K562 (cell line): Measurements from ENCODE around the gene MTHFR. TPM values are rescaled to one million over a fixed set of nuclear protein-coding genes. Genes with fewer than 3 reads are reported as not detected.
A peak's percentile ranks its signal among the peaks of the same experiment; 100 is the strongest.

ENCODE experiments used
- ATAC-seq: fragments of 200-7000 bp; cut with Tn5 transposase; 3 replicates; pipeline ENCODE4 v1.9.1; 2020; ENCODE audit warnings: moderate library complexity
- BruUV-seq: library from RNA; stranded (reverse); fragments of 400-500 nt; replicated peaks from 2 replicates; lab custom pipeline; 2021; lab: Mats Ljungman, UMichigan
- CTCF ChIA-PET: fragments of 300-600 bp; formaldehyde crosslinking; extraction: SDS; loops from one replicate; lab custom pipeline; 2021; ENCODE audit warnings: low intra/inter-chr PET ratio; lab: Yijun Ruan, JAX
- POLR2A ChIA-PET: fragments of 300-600, 350-650 bp; sonication (Branson Sonifier 250); formaldehyde crosslinking; extraction: SDS; loops from one replicate; lab custom pipeline; 2021; ENCODE audit warnings: antibody characterized with exemption, inconsistent platforms; lab: Yijun Ruan, JAX
- DNase-seq, 4 experiments: peaks; one replicate each; pipeline versions ENCODE4 v3.0.0 to v3.0.0-alpha.2; 2011 to 2018; ENCODE audit warnings: low spot score in 3 of 4, mixed read lengths in 3 of 4; ENCODE audit errors: extremely low read depth in 1 of 4
- FAIRE-seq: peaks from 2 replicates; lab custom pipeline; 2011; peaks lifted over from hg19 to GRCh38; lab: Jason Lieb, UNC
- H2AFZ ChIP-seq: 2 replicates; pipeline ENCODE4 v1.6.0; 2011; ENCODE audit warnings: low read depth, low read length, control low read depth, inconsistent platforms
- H3K27ac ChIP-seq: fragments of 200-600 bp; 3 replicates; pipeline ENCODE4 v1.8.0; 2011; ENCODE audit warnings: low read depth, mild to moderate bottlenecking, control low read depth, inconsistent platforms, low read length, moderate library complexity, mixed read lengths; ENCODE audit errors: extremely low read depth
- H3K27me3 ChIP-seq, 2 experiments: fragments of 300-600 bp in 1 of 2; 2 replicates in 1 of 2; 3 replicates in 1 of 2; pipeline versions ENCODE4 v1.6.0 to v1.8.0; 2011; ENCODE audit warnings: inconsistent platforms in 2 of 2, low read length in 2 of 2, mild to moderate bottlenecking in 1 of 2, mixed read lengths in 1 of 2, moderate library complexity in 1 of 2; ENCODE audit not compliant: control insufficient read depth in 2 of 2, insufficient read depth in 2 of 2
- H3K36me3 ChIP-seq: fragments of 300-600 bp; 3 replicates; pipeline ENCODE4 v1.8.0; 2011; ENCODE audit warnings: mild to moderate bottlenecking, low read length, inconsistent platforms; ENCODE audit not compliant: control insufficient read depth, insufficient read depth
- H3K4me1 ChIP-seq, 2 experiments: fragments of 200-600 bp in 1 of 2; replicated peaks in 1 of 2; 2 replicates in 1 of 2; 3 replicates in 1 of 2; pipeline versions ENCODE4 v1.5.1 to v1.8.0; 2011; ENCODE audit warnings: inconsistent platforms in 2 of 2, low read length in 2 of 2, mild to moderate bottlenecking in 1 of 2, mixed read lengths in 1 of 2, moderate library complexity in 1 of 2; ENCODE audit not compliant: control insufficient read depth in 2 of 2, insufficient read depth in 2 of 2
- H3K4me2 ChIP-seq: 2 replicates; pipeline ENCODE4 v1.6.1; 2011; ENCODE audit warnings: low read length, control low read depth, inconsistent platforms, mixed read lengths; ENCODE audit not compliant: insufficient read depth
- H3K4me3 ChIP-seq: fragments of 200-600 bp; sonication (generic), shearing (Covaris generic); 2 replicates; pipeline ENCODE4 v1.5.1; 2016; ENCODE audit warnings: control low read depth, inconsistent platforms
- H3K79me2 ChIP-seq: fragments of 200-600 bp; 3 replicates; pipeline ENCODE4 v1.8.0; 2011; ENCODE audit warnings: low read length, inconsistent platforms; ENCODE audit not compliant: control insufficient read depth, insufficient read depth
- H3K9ac ChIP-seq, 2 experiments: 2 replicates each; pipeline versions ENCODE4 v1.6.0 to v1.6.1; 2011; ENCODE audit warnings: low read depth in 2 of 2, low read length in 2 of 2, control low read depth in 1 of 2, inconsistent platforms in 1 of 2, mild to moderate bottlenecking in 1 of 2, mixed read lengths in 1 of 2; ENCODE audit not compliant: insufficient read depth in 1 of 2
- H3K9me1 ChIP-seq: one replicate; pipeline ENCODE4 v1.6.0; 2011; ENCODE audit warnings: inconsistent platforms, mild to moderate bottlenecking, low read length, moderate library complexity; ENCODE audit not compliant: control insufficient read depth, insufficient read depth
- H3K9me3 ChIP-seq: replicated peaks from 2 replicates; pipeline ENCODE4 v1.5.1; 2011; ENCODE audit warnings: low read depth, low read length, inconsistent platforms; ENCODE audit not compliant: control insufficient read depth, insufficient read depth
- H4K20me1 ChIP-seq: replicated peaks from 2 replicates; pipeline ENCODE4 v1.6.1; 2011; ENCODE audit warnings: low read length, inconsistent platforms, mixed read lengths; ENCODE audit not compliant: control insufficient read depth, insufficient read depth
- EZH2 ChIP-seq: IDR thresholded peaks from 2 replicates; pipeline ENCODE4 v1.6.1; 2012; ENCODE audit warnings: low read depth, mild to moderate bottlenecking, inconsistent platforms, low read length, borderline replicate concordance
- JUNB ChIP-seq: fragments of 450-650 bp; formaldehyde crosslinking; conservative IDR thresholded peaks from 2 replicates; pipeline ENCODE4 v1.4.0; 2020; ENCODE audit warnings: mild to moderate bottlenecking
- NFIC ChIP-seq: fragments of 450-650 bp; IDR thresholded peaks from 2 replicates; pipeline ENCODE4 v1.6.1; 2017; ENCODE audit warnings: mild to moderate bottlenecking, inconsistent platforms
- SREBF1 ChIP-seq: fragments of 150-350 bp; IDR thresholded peaks from 2 replicates; pipeline ENCODE4 v1.6.1; 2014; ENCODE audit warnings: antibody characterized with exemption, low read depth, low read length, borderline replicate concordance
- STAT5A ChIP-seq: IDR thresholded peaks from 2 replicates; pipeline ENCODE4 v1.6.1; 2012; ENCODE audit warnings: low read length, inconsistent platforms, borderline replicate concordance
- XRCC4 ChIP-seq: IDR thresholded peaks from one replicate; pipeline ENCODE4 v1.6.1; 2011; ENCODE audit not compliant: insufficient read depth, insufficient read length; ENCODE audit errors: extremely low read depth
- WGBS: fragments of 100-300 bp; shearing (Covaris generic); methylation state at CpG from one replicate; pipeline ENCODE4 v1.1.6; 2016; ENCODE audit warnings: low coverage, mixed read lengths; ENCODE audit not compliant: insufficient coverage; ENCODE audit errors: missing lambda C conversion rate; 5-methylcytosine and 5-hydroxymethylcytosine counted together
- in situ Hi-C: fragments of 300-500 bp; cut with MboI; formaldehyde crosslinking; loops from 4 replicates; pipeline ENCODE4 v1.15.0; 2018; ENCODE audit warnings: inconsistent platforms, mixed read lengths
- intact Hi-C: fragments of 100-400 bp; cut with micrococcal nuclease; formaldehyde crosslinking; loops from 2 replicates; pipeline ENCODE4 v1.14.2; 2022
- polyA plus RNA-seq, 8 experiments: library from polyadenylated mRNA; depleted of rRNA in 4 of 8; stranded (reverse) in 5 of 8; unstranded in 3 of 8; fragments of >200 nt; fragmentation: Nextera tagmentation in 2 of 8; fragmentation: Illumina TruSeq in 1 of 8; extraction: Ambion mirVana in 2 of 8; extraction: Trizol in 1 of 8; gene quantifications; 2 replicates each; pipeline versions ENCODE4 v1.2.1 to v1.2.3, GENCODE V29; 2011 to 2014; ENCODE audit warnings: inconsistent platforms in 1 of 8, missing spikeins in 1 of 8
- total RNA-seq, 7 experiments: library from RNA; depleted of rRNA in 6 of 7; stranded (reverse); fragments of >200 nt in 6 of 7; fragmentation: Illumina TruSeq in 2 of 7; extraction: Trizol in 2 of 7; gene quantifications; 2 replicates each; pipeline versions ENCODE4 v1.2.1 to v1.2.3, GENCODE V29; 2011 to 2021; ENCODE audit warnings: low replicate concordance in 1 of 7
- TF ChIP-seq, protein P1 (sequence below), 2 experiments: fragments of 450-650 bp in 1 of 2; sonication (generic) in 1 of 2; formaldehyde crosslinking in 1 of 2; IDR thresholded peaks; 2 replicates each; pipeline versions ENCODE4 v1.7.1 to v1.9.0; 2016 to 2022; ENCODE audit warnings: inconsistent platforms in 1 of 2, mild to moderate bottlenecking in 1 of 2, missing genetic modification reagents in 1 of 2
- TF ChIP-seq, protein P2 (sequence below): fragments of 250-450 bp; sonication (Bioruptor Pico); IDR thresholded peaks from 2 replicates; pipeline ENCODE4 v1.4.0; 2020
- TF ChIP-seq, protein P3 (sequence below): sonication (generic); formaldehyde crosslinking; IDR thresholded peaks from 2 replicates; pipeline ENCODE4 v1.5.0; 2020; ENCODE audit warnings: missing genetic modification reagents

Gene MTHFR
- total and polyA plus RNA-seq, 9 of the 15 experiments (the other 6 are each of a cell fraction or from before 2014, with no cell fraction given): 5.0 to 104 (median 62.6) TPM

DNA sequence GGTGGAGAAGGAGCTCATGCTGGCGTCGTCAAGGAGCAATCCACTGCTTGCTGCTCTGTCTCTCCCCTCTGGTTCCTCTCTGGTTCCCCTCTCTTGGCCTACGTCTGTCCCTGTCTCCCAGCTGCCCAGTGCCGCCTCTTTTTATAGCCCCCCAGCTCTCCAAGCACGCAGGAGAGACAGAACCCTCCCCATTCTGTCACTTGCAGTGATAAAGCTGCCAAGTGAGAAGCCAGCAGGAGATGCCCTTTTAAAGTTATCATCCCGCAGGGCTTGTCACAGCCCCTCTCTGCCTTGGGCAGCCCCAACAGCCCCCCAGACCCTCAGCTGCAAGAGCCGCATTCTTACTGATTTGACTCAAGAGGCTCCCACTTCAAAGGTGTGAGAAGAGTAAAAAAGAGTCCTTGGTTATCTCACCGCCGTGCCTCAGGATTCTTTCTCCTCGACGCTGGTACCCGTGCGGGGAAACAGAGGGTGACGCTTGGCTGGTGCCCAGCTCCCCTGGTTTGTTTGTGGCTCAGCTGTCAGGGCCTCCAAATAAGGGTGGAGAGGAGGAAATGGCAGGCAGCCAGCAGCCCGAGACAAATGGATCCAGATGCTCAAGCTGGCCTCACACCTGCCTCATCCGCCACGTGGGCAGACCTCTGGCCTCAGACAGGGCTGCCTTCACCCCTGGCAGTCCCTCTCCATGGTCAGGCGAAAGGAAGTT, 42.1 kb upstream of the MTHFR start, which contains the start of gene NPPA:
Gene NPPA (minus strand): TSS at position 117 of the 706 bp plus-strand sequence. CDS start 99 bp downstream, at position 18.
- Histone ChIP-seq H4K20me1 (peaks cover 5% of the 10 kb centered on the region; the same call in 1 of the 2 replicates), H2AFZ (no peak within 1 kb of the TSS), H3K36me3 (peaks cover 38% of the 10 kb centered on the region), H3K27me3 (peaks cover 0 to 2% of the 10 kb centered on the region in 2 experiments; a peak in 1 of 5 replicates), H3K9me3 (no peaks in the 10 kb centered on the region), H3K79me2 (no peaks in the 10 kb centered on the region), H3K4me3 (no peak within 1 kb of the TSS), H3K4me2 (no peak within 1 kb of the TSS), H3K9me1 (no peaks in the 10 kb centered on the region), H3K9ac (peak within 1 kb of the TSS in 1 of 2 experiments; percentile 14; a peak in 1 of 4 replicates), H3K27ac (no peak within 1 kb of the TSS), H3K4me1 (peaks cover 19 to 26% of the 10 kb centered on the region in 2 experiments)
- WGBS: 73% methylated on average over 18 of the region's 18 CpGs
- ChIA-PET CTCF (no interaction called here), POLR2A (interaction anchor here (1.0 to 14.0 kb wide), 4 partner anchors 11 to 61 kb away, joined by 3 to 304 read pairs (median 4); partner anchors contain the start of genes CLCN6, MTHFR and NPPB)
- intact Hi-C loops: no loop called here
- BruUV-seq: no TSS peak
- FAIRE-seq (no peak), DNase-seq (no peak), ATAC-seq (no peak)
- in situ Hi-C loops: no loop called here
- TF ChIP-seq, protein P1, sequence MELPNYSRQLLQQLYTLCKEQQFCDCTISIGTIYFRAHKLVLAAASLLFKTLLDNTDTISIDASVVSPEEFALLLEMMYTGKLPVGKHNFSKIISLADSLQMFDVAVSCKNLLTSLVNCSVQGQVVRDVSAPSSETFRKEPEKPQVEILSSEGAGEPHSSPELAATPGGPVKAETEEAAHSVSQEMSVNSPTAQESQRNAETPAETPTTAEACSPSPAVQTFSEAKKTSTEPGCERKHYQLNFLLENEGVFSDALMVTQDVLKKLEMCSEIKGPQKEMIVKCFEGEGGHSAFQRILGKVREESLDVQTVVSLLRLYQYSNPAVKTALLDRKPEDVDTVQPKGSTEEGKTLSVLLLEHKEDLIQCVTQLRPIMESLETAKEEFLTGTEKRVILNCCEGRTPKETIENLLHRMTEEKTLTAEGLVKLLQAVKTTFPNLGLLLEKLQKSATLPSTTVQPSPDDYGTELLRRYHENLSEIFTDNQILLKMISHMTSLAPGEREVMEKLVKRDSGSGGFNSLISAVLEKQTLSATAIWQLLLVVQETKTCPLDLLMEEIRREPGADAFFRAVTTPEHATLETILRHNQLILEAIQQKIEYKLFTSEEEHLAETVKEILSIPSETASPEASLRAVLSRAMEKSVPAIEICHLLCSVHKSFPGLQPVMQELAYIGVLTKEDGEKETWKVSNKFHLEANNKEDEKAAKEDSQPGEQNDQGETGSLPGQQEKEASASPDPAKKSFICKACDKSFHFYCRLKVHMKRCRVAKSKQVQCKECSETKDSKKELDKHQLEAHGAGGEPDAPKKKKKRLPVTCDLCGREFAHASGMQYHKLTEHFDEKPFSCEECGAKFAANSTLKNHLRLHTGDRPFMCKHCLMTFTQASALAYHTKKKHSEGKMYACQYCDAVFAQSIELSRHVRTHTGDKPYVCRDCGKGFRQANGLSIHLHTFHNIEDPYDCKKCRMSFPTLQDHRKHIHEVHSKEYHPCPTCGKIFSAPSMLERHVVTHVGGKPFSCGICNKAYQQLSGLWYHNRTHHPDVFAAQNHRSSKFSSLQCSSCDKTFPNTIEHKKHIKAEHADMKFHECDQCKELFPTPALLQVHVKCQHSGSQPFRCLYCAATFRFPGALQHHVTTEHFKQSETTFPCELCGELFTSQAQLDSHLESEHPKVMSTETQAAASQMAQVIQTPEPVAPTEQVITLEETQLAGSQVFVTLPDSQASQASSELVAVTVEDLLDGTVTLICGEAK (IDR thresholded peaks at IDR 0.05): no peak
- TF ChIP-seq, protein P1 (CRISPR knock-in tag; IDR thresholded peaks at IDR 0.05): no peak
- TF ChIP-seq STAT5A (no peak), JUNB (no peak), NFIC (peak; percentile 24; the same call in 1 of the 2 replicates), EZH2 (no peak), XRCC4 (no peak), SREBF1 (no peak)
- TF ChIP-seq, protein P2, sequence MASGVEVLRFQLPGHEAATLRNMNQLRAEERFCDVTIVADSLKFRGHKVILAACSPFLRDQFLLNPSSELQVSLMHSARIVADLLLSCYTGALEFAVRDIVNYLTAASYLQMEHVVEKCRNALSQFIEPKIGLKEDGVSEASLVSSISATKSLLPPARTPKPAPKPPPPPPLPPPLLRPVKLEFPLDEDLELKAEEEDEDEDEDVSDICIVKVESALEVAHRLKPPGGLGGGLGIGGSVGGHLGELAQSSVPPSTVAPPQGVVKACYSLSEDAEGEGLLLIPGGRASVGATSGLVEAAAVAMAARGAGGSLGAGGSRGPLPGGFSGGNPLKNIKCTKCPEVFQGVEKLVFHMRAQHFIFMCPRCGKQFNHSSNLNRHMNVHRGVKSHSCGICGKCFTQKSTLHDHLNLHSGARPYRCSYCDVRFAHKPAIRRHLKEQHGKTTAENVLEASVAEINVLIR (CRISPR knock-in tag): no peak
- TF ChIP-seq, protein P3, sequence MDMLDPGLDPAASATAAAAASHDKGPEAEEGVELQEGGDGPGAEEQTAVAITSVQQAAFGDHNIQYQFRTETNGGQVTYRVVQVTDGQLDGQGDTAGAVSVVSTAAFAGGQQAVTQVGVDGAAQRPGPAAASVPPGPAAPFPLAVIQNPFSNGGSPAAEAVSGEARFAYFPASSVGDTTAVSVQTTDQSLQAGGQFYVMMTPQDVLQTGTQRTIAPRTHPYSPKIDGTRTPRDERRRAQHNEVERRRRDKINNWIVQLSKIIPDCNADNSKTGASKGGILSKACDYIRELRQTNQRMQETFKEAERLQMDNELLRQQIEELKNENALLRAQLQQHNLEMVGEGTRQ (CRISPR knock-in tag): no peak
